ENCODE results near the gene LPP.
A peak's percentile ranks its signal among the peaks of the same experiment; 100 is the strongest.

LPP gene

DNA sequence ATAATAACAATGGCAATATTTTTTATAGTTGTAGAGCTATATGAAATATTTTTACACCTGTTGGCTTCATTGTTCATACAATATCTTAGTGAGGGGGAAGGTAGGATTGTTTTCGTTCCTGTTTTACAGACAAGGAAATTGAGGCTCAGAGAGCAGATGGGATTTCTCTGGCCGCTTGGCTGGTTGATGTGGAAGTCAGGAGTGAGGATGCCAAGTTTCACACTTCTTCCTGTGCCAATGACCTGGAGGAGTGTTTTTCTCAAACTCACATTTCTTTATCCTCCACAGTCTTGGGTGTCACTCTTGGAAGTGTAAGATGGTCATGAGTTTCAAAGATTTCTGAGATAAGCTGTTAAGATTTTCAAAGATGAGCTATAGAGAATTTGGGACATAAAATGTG, 50.6 kb downstream of the LPP start:
- H3K79me2 ChIP-seq (ENCODE audit: control insufficient read depth, low read length): no peaks in the 10 kb centered on the region
- H3K9me3 ChIP-seq (ENCODE audit: control insufficient read depth, insufficient read depth, low read length): no peaks in the 10 kb centered on the region
- H3K36me3 ChIP-seq (ENCODE audit: control insufficient read depth, low read length): no peaks in the 10 kb centered on the region
- no peak overlapping the region for H3K27ac ChIP-seq (ENCODE audit: low read depth, low read length)
- no peaks in the 10 kb centered on the region; the same call in 1 of the 2 replicates for H3F3A ChIP-seq (ENCODE audit: control insufficient read depth, insufficient read depth)
- H3K9me2 ChIP-seq (replicated peaks; ENCODE audit: control insufficient read depth, low read length): no peaks in the 10 kb centered on the region
- H4K20me1 ChIP-seq (ENCODE audit: control insufficient read depth, insufficient read depth, low read depth, low read length): no peaks in the 10 kb centered on the region
- no peaks in the 10 kb centered on the region for H3K27me3 ChIP-seq (ENCODE audit: control insufficient read depth, low read length)
- peaks cover 51% of the 10 kb centered on the region for H3K4me1 ChIP-seq (ENCODE audit: control insufficient read depth, low read length)
- H3K4me3 ChIP-seq (ENCODE audit: low read length): no peak overlapping the region
- TF ChIP-seq, protein P1, sequence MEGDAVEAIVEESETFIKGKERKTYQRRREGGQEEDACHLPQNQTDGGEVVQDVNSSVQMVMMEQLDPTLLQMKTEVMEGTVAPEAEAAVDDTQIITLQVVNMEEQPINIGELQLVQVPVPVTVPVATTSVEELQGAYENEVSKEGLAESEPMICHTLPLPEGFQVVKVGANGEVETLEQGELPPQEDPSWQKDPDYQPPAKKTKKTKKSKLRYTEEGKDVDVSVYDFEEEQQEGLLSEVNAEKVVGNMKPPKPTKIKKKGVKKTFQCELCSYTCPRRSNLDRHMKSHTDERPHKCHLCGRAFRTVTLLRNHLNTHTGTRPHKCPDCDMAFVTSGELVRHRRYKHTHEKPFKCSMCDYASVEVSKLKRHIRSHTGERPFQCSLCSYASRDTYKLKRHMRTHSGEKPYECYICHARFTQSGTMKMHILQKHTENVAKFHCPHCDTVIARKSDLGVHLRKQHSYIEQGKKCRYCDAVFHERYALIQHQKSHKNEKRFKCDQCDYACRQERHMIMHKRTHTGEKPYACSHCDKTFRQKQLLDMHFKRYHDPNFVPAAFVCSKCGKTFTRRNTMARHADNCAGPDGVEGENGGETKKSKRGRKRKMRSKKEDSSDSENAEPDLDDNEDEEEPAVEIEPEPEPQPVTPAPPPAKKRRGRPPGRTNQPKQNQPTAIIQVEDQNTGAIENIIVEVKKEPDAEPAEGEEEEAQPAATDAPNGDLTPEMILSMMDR (IDR thresholded peaks at IDR 0.05; ENCODE audit: low read depth, low read length, poor library complexity, severe bottlenecking): no peak
- TF ChIP-seq EZH2phosphoT487 (IDR thresholded peaks at IDR 0.05; ENCODE audit: borderline replicate concordance, low read length): no peak
- no peak overlapping the region for H3K4me2 ChIP-seq (ENCODE audit: low read length)

DNA sequence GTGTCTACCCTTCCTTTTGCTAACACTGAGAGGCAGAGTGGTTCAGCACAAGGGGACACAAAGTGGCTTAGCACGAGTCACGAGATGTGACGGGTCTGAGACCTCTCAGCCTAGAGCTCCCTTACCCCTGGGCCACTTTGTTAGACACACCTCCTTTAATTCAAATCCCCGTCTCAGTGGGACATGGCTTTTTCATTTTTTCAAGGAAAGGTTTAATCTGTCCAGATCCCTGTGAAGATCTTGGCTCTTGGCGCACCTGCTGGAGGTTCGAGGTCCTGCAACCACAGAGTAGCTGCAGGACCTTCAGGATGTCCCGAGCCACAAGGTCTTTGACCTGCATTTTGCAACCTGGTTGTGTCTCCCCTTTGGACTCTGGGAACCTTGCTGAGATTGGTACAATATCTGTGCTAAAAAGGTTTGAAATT, 52.0 kb downstream of the LPP start:
- H3K4me2 ChIP-seq (ENCODE audit: low read length): no peak overlapping the region
- no peaks in the 10 kb centered on the region for H3K36me3 ChIP-seq (ENCODE audit: control insufficient read depth, low read length)
- H3K4me3 ChIP-seq (ENCODE audit: low read length): no peak overlapping the region
- H3K27ac ChIP-seq (ENCODE audit: low read depth, low read length): no peak overlapping the region
- no peak for TF ChIP-seq EZH2phosphoT487 (IDR thresholded peaks at IDR 0.05; ENCODE audit: borderline replicate concordance, low read length)
- TF ChIP-seq, protein P1 (IDR thresholded peaks at IDR 0.05; ENCODE audit: low read depth, low read length, poor library complexity, severe bottlenecking): peak; percentile 63
- no peaks in the 10 kb centered on the region for H4K20me1 ChIP-seq (ENCODE audit: control insufficient read depth, insufficient read depth, low read depth, low read length)
- no peaks in the 10 kb centered on the region for H3K9me3 ChIP-seq (ENCODE audit: control insufficient read depth, insufficient read depth, low read length)
- no peaks in the 10 kb centered on the region for H3K79me2 ChIP-seq (ENCODE audit: control insufficient read depth, low read length)
- H3F3A ChIP-seq (ENCODE audit: control insufficient read depth, insufficient read depth): no peaks in the 10 kb centered on the region; the same call in 1 of the 2 replicates
- H3K4me1 ChIP-seq (ENCODE audit: control insufficient read depth, low read length): peaks cover 52% of the 10 kb centered on the region
- no peaks in the 10 kb centered on the region for H3K9me2 ChIP-seq (replicated peaks; ENCODE audit: control insufficient read depth, low read length)
- H3K27me3 ChIP-seq (ENCODE audit: control insufficient read depth, low read length): no peaks in the 10 kb centered on the region

DNA sequence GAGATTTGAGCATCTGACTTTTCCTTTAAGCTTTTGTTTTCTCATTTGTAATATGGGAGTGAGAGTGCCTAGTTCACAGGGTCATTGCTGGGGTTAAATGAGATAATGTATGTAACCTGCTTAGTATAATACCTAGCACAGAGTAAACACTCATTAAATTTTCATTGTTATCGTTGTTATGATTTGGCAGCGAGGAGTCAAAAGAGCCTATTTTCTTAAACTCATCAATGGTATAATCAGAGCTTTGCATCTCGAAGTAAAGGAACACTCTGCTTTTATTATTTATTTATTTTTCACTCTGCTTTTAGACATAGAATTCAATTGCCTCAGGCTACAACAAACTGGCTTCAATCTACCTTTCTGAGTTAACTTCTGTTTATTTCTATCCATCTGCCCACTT, 52.8 kb downstream of the LPP start:
- Histone ChIP-seq H3K79me2 (ENCODE audit: control insufficient read depth, low read length) (no peaks in the 10 kb centered on the region), H3K9me3 (ENCODE audit: control insufficient read depth, insufficient read depth, low read length) (no peaks in the 10 kb centered on the region), H3K4me3 (ENCODE audit: low read length) (no peak overlapping the region), H3K27me3 (ENCODE audit: control insufficient read depth, low read length) (no peaks in the 10 kb centered on the region), H3K4me2 (ENCODE audit: low read length) (no peak overlapping the region), H3K27ac (ENCODE audit: low read depth, low read length) (no peak overlapping the region), H4K20me1 (ENCODE audit: control insufficient read depth, insufficient read depth, low read depth, low read length) (no peaks in the 10 kb centered on the region), H3K36me3 (ENCODE audit: control insufficient read depth, low read length) (no peaks in the 10 kb centered on the region), H3K4me1 (ENCODE audit: control insufficient read depth, low read length) (peaks cover 60% of the 10 kb centered on the region), H3F3A (ENCODE audit: control insufficient read depth, insufficient read depth) (no peaks in the 10 kb centered on the region; the same call in 1 of the 2 replicates), H3K9me2 (replicated peaks; ENCODE audit: control insufficient read depth, low read length) (no peaks in the 10 kb centered on the region)
- no peak for TF ChIP-seq EZH2phosphoT487 (IDR thresholded peaks at IDR 0.05; ENCODE audit: borderline replicate concordance, low read length)
- TF ChIP-seq, protein P1 (IDR thresholded peaks at IDR 0.05; ENCODE audit: low read depth, low read length, poor library complexity, severe bottlenecking): no peak
